ENCODE results near the gene POM121.
"Not testable (repeated sequence)": the region's sequence is repeated elsewhere in the genome, so short reads cannot be mapped to it uniquely, and the experiment has no call there.

POM121 gene

DNA sequence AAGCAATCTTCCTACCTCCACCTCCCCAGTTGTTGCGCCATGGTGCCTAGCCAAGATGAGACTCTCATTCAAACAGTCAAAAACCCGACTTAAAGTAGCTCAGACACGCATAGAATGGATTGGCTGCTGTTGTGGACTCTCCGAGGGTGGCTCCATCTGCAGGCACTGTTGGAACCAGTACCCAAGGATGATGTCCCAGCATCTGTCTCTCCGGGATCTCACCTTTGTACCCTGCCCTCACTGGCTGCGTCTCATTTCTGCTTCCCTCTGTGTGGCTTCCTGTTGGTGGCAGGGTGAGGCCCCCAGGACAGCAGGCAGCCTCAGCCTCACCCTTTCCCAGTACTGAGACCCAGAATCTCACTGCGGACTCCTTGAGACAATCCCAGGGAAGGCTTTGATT is 49.9 kb downstream of the POM121 start:
- H3K36me3 ChIP-seq (ENCODE audit: insufficient read depth, low read length); H3K27me3 ChIP-seq (ENCODE audit: insufficient read depth, low read length); H3K4me1 ChIP-seq (ENCODE audit: insufficient read depth, low read length); H3K9ac ChIP-seq (ENCODE audit: low read depth, low read length); H3K27ac ChIP-seq (ENCODE audit: low read depth, low read length); H3K4me3 ChIP-seq (ENCODE audit: low read length); H3K9me3 ChIP-seq (ENCODE audit: insufficient read depth, low read depth, low read length): not testable (repeated sequence)
- no CpG with 5 or more reads among the region's 7 CpGs for WGBS

- not testable (repeated sequence) for H3K4me1 ChIP-seq (ENCODE audit: insufficient read depth, low read length); H3K27me3 ChIP-seq (ENCODE audit: insufficient read depth, low read length); H3K4me3 ChIP-seq (ENCODE audit: low read length); H3K36me3 ChIP-seq (ENCODE audit: insufficient read depth, low read length); H3K27ac ChIP-seq (ENCODE audit: low read depth, low read length); H3K9ac ChIP-seq (ENCODE audit: low read depth, low read length); H3K9me3 ChIP-seq (ENCODE audit: insufficient read depth, low read depth, low read length)
- 96% methylated on average over 8 of the region's 55 CpGs for WGBS
Observed at GRCh38 chr7:72975656-72976286, 50.9 kb downstream of the POM121 start.

DNA sequence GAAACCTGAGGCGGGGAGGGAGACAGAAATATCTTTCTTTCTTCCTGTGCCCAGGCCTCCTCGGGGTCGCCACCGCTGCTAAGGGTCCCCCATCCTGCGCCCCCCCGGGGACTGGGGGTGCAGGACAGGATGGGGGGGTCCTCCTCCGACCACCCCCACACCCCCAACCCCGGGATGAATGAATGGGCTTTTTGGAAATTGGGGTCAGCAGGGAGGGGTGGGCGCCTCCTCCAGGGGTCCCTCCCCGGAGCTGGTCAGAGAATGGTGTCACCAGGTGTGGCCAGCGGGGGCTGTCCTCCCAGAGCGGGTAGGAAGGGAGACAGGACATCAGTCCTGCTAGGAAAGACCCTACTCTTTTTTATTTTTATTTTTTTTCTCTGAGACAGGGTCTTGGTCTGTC is 51.5 kb downstream of the POM121 start:
- not testable (repeated sequence) for H3K4me3 ChIP-seq (ENCODE audit: low read length); H3K27ac ChIP-seq (ENCODE audit: low read depth, low read length); H3K9ac ChIP-seq (ENCODE audit: low read depth, low read length); H3K4me1 ChIP-seq (ENCODE audit: insufficient read depth, low read length); H3K36me3 ChIP-seq (ENCODE audit: insufficient read depth, low read length); H3K27me3 ChIP-seq (ENCODE audit: insufficient read depth, low read length); H3K9me3 ChIP-seq (ENCODE audit: insufficient read depth, low read depth, low read length)
- WGBS: no CpG with 5 or more reads among the region's 12 CpGs

GRCh38 chr7:72980382-72980781 is 55.5 kb downstream of the POM121 start:
- not testable (repeated sequence) for H3K9ac ChIP-seq (ENCODE audit: low read depth, low read length); H3K4me3 ChIP-seq (ENCODE audit: low read length); H3K27me3 ChIP-seq (ENCODE audit: insufficient read depth, low read length); H3K4me1 ChIP-seq (ENCODE audit: insufficient read depth, low read length); H3K36me3 ChIP-seq (ENCODE audit: insufficient read depth, low read length); H3K9me3 ChIP-seq (ENCODE audit: insufficient read depth, low read depth, low read length); H3K27ac ChIP-seq (ENCODE audit: low read depth, low read length)
- 71% methylated on average over 1 of the region's 6 CpGs for WGBS

DNA sequence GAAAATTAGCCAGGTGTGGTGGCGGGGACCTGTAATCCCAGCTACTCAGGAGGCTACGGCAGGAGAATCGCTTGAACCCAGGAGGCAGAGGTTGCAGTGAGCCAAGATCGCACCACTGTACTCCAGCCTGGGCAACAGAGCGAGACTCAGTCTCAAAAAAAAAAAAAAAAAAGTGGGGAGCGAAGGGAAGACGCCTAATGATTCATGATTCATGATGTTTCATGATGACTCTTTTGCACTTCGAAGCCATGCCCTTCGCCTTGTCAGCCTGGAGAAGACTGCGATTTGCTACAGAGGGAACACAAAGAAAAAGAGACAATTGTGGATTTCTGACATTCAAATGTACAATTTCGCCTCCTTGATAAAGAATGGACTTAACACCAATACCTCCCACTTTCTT is 57.2 kb downstream of the POM121 start:
- not testable (repeated sequence) for H3K4me3 ChIP-seq (ENCODE audit: low read length); H3K27ac ChIP-seq (ENCODE audit: low read depth, low read length); H3K9me3 ChIP-seq (ENCODE audit: insufficient read depth, low read depth, low read length); H3K36me3 ChIP-seq (ENCODE audit: insufficient read depth, low read length); H3K4me1 ChIP-seq (ENCODE audit: insufficient read depth, low read length); H3K27me3 ChIP-seq (ENCODE audit: insufficient read depth, low read length); H3K9ac ChIP-seq (ENCODE audit: low read depth, low read length)
- WGBS: no CpG with 5 or more reads among the region's 11 CpGs

- not testable (repeated sequence) for H3K9ac ChIP-seq (ENCODE audit: low read depth, low read length); H3K4me1 ChIP-seq (ENCODE audit: insufficient read depth, low read length); H3K36me3 ChIP-seq (ENCODE audit: insufficient read depth, low read length); H3K27me3 ChIP-seq (ENCODE audit: insufficient read depth, low read length); H3K9me3 ChIP-seq (ENCODE audit: insufficient read depth, low read depth, low read length); H3K4me3 ChIP-seq (ENCODE audit: low read length); H3K27ac ChIP-seq (ENCODE audit: low read depth, low read length)
- no CpG with 5 or more reads among the region's 14 CpGs for WGBS
Observed at GRCh38 chr7:72990146-72990913, 65.4 kb downstream of the POM121 start.

GRCh38 chr7:72995484-72995883 is 70.6 kb downstream of the POM121 start:
- not testable (repeated sequence) for H3K4me1 ChIP-seq (ENCODE audit: insufficient read depth, low read length); H3K27me3 ChIP-seq (ENCODE audit: insufficient read depth, low read length); H3K27ac ChIP-seq (ENCODE audit: low read depth, low read length); H3K4me3 ChIP-seq (ENCODE audit: low read length); H3K9me3 ChIP-seq (ENCODE audit: insufficient read depth, low read depth, low read length); H3K36me3 ChIP-seq (ENCODE audit: insufficient read depth, low read length); H3K9ac ChIP-seq (ENCODE audit: low read depth, low read length)
- 100% methylated on average over 5 of the region's 8 CpGs for WGBS

DNA sequence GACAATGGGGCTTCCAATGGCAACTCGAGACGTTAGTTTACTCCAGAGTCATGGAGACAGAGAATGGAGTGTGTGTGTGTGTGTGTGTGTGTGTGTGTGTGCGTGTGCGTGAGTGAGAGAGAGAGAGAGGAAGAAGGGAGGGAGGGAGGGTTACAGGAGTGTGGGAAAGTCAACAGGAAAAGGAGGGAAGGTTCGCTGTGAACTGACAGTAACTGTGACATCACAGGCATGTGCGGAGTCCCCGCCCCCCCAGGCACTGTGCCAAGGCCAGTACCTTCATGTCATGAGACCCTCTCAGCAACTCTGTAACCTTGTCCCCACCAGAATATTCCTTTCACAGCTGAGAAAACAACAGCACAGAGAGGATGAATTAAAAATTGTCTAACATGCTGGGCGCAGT is 72.6 kb downstream of the POM121 start:
- H3K9ac ChIP-seq (ENCODE audit: low read depth, low read length); H3K27ac ChIP-seq (ENCODE audit: low read depth, low read length); H3K27me3 ChIP-seq (ENCODE audit: insufficient read depth, low read length); H3K4me1 ChIP-seq (ENCODE audit: insufficient read depth, low read length); H3K4me3 ChIP-seq (ENCODE audit: low read length); H3K9me3 ChIP-seq (ENCODE audit: insufficient read depth, low read depth, low read length); H3K36me3 ChIP-seq (ENCODE audit: insufficient read depth, low read length): not testable (repeated sequence)
- WGBS: 98% methylated on average over 3 of the region's 8 CpGs

- H3K36me3 ChIP-seq (ENCODE audit: insufficient read depth, low read length); H3K27ac ChIP-seq (ENCODE audit: low read depth, low read length); H3K4me1 ChIP-seq (ENCODE audit: insufficient read depth, low read length); H3K9me3 ChIP-seq (ENCODE audit: insufficient read depth, low read depth, low read length); H3K4me3 ChIP-seq (ENCODE audit: low read length); H3K27me3 ChIP-seq (ENCODE audit: insufficient read depth, low read length); H3K9ac ChIP-seq (ENCODE audit: low read depth, low read length): not testable (repeated sequence)
- no CpG with 5 or more reads among the region's 11 CpGs for whole genome bisulfite sequencing
Observed at GRCh38 chr7:72997887-72998468, 73.1 kb downstream of the POM121 start.
